ENCODE measurements around the gene EGFR.

The EGFR gene

GRCh38 chr7:55177589-55178261, 158.9 kb downstream of the EGFR start:
- no peak for DNase-seq

GRCh38 chr7:55178292-55178862, 159.6 kb downstream of the EGFR start:
- DNase-seq: no peak

- no peak for DNase-seq
Observed at GRCh38 chr7:55178863-55179773, 160.3 kb downstream of the EGFR start.

GRCh38 chr7:55179931-55180682, 161.3 kb downstream of the EGFR start:
- DNase-seq: no peak

- no peak for DNase-seq
Observed at GRCh38 chr7:55180963-55181542, 162.2 kb downstream of the EGFR start.

GRCh38 chr7:55181762-55182161, 162.9 kb downstream of the EGFR start:
- no peak for DNase-seq

GRCh38 chr7:55183897-55184296, 165.1 kb downstream of the EGFR start:
- no peak for DNase-seq

- no peak for DNase-seq
Observed at GRCh38 chr7:55185321-55185802, 166.5 kb downstream of the EGFR start.

GRCh38 chr7:55185941-55186609, 167.3 kb downstream of the EGFR start:
- no peak for DNase-seq

GRCh38 chr7:55187701-55188491, 169.1 kb downstream of the EGFR start:
- no peak for DNase-seq

- no peak for DNase-seq
Observed at GRCh38 chr7:55188590-55189138, 169.8 kb downstream of the EGFR start.

GRCh38 chr7:55189146-55189766, 170.4 kb downstream of the EGFR start:
- no peak for DNase-seq

- no peak for DNase-seq
Observed at GRCh38 chr7:55189878-55190436, 171.1 kb downstream of the EGFR start.

- no peak for DNase-seq
Observed at GRCh38 chr7:55190511-55191160, 171.8 kb downstream of the EGFR start.

GRCh38 chr7:55191161-55191925, 172.5 kb downstream of the EGFR start:
- no peak for DNase-seq

GRCh38 chr7:55191926-55192692, 173.3 kb downstream of the EGFR start:
- DNase-seq: no peak

GRCh38 chr7:55192723-55193122, 173.9 kb downstream of the EGFR start:
- DNase-seq: no peak

GRCh38 chr7:55193245-55193644, 174.4 kb downstream of the EGFR start:
- DNase-seq: no peak
